ENCODE data around the gene MFRP. TPM values are rescaled to one million over a fixed set of nuclear protein-coding genes. Genes with fewer than 3 reads are reported as not detected.

The MFRP gene
- total and polyA plus RNA-seq, 10 of the 15 experiments (the other 5 are each of a cell fraction or from before 2014, with no cell fraction given): not detected

DNA sequence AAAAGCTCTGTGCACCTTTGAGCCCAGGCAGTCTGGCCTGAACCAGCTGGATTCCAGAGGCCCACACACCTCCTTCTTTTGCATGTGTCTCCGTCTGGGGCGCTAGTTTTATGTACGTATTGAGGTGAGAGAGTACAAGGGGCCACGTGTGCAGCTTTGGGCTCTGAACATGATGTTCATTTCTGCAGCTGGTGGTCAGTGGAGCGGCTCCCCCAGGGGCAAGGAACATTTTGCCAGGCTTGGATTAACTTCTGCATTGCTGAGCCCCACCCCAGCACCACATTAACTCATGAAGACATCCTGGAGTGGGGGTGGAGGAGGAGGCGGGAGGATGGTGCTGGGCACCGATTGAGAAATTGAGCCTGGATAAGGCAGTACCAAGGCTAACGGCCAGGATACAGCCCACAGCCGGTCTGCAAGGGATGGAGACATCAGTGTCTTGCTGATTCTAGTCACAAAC lies 21.2 kb upstream of the MFRP start:
- Histone ChIP-seq H3K4me2 (ENCODE audit: control insufficient read depth, insufficient read depth) (no peak overlapping the region), H3K4me3 (no peak overlapping the region)

More for the DNA sequence above, 21.2 kb upstream of the MFRP start:
- FAIRE-seq (no peak), DNase-seq (ENCODE audit: low read depth, low spot score) (no peak), ATAC-seq (no peak)
- POLR2A ChIA-PET: interaction anchor here (1.5 kb wide), 1 partner anchor 9 kb away, joined by 5 read pairs; no protein-coding TSS in a partner anchor
- no peaks in the 10 kb centered on the region for H4K20me1 ChIP-seq (ENCODE audit: control insufficient read depth, insufficient read depth)
- SMC1A ChIA-PET (ENCODE audit: uncharacterized antibody, unreplicated experiment): interaction anchor here (1.5 kb wide), 2 partner anchors 9 to 12 kb away, joined by 3 to 5 read pairs; no protein-coding TSS in a partner anchor
- no peak for TF ChIP-seq CBX5 (IDR thresholded peaks at IDR 0.05; ENCODE audit: low read depth)
- TF ChIP-seq CBX3 (IDR thresholded peaks at IDR 0.05; ENCODE audit: borderline replicate concordance, low read depth): no peak
- TF ChIP-seq SIX5 (IDR thresholded peaks at IDR 0.05; ENCODE audit: low read depth, low read length, severe bottlenecking): no peak
- TF ChIP-seq JUNB (IDR thresholded peaks at IDR 0.05): no peak
- TF ChIP-seq MYB (IDR thresholded peaks at IDR 0.05; ENCODE audit: borderline replicate concordance, low read depth, low read length): no peak
- TF ChIP-seq POLR2AphosphoS5 (IDR thresholded peaks at IDR 0.05; ENCODE audit: low read length): no peak
- TF ChIP-seq NFIC (IDR thresholded peaks at IDR 0.05; ENCODE audit: low read depth, low read length): no peak
- no peak for TF ChIP-seq ASH2L (IDR thresholded peaks at IDR 0.05; ENCODE audit: borderline replicate concordance, low read depth)
- no peak for TF ChIP-seq CEBPB (IDR thresholded peaks at IDR 0.05; ENCODE audit: borderline replicate concordance in 1 of 2, low read depth in 2 of 2, low read length in 2 of 2)
- no peak for TF ChIP-seq POLR2A (IDR thresholded peaks at IDR 0.05; ENCODE audit: low read depth, low read length)
- no peak for TF ChIP-seq RAD21 (IDR thresholded peaks at IDR 0.05; ENCODE audit: insufficient read depth, low read depth, low read length)
- TF ChIP-seq, protein P1, sequence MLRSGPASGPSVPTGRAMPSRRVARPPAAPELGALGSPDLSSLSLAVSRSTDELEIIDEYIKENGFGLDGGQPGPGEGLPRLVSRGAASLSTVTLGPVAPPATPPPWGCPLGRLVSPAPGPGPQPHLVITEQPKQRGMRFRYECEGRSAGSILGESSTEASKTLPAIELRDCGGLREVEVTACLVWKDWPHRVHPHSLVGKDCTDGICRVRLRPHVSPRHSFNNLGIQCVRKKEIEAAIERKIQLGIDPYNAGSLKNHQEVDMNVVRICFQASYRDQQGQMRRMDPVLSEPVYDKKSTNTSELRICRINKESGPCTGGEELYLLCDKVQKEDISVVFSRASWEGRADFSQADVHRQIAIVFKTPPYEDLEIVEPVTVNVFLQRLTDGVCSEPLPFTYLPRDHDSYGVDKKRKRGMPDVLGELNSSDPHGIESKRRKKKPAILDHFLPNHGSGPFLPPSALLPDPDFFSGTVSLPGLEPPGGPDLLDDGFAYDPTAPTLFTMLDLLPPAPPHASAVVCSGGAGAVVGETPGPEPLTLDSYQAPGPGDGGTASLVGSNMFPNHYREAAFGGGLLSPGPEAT (IDR thresholded peaks at IDR 0.05; ENCODE audit: low read depth): no peak
- TF ChIP-seq, protein P2, sequence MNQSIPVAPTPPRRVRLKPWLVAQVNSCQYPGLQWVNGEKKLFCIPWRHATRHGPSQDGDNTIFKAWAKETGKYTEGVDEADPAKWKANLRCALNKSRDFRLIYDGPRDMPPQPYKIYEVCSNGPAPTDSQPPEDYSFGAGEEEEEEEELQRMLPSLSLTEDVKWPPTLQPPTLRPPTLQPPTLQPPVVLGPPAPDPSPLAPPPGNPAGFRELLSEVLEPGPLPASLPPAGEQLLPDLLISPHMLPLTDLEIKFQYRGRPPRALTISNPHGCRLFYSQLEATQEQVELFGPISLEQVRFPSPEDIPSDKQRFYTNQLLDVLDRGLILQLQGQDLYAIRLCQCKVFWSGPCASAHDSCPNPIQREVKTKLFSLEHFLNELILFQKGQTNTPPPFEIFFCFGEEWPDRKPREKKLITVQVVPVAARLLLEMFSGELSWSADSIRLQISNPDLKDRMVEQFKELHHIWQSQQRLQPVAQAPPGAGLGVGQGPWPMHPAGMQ (IDR thresholded peaks at IDR 0.05; ENCODE audit: borderline replicate concordance): no peak
- no peak for TF ChIP-seq SPI1 (IDR thresholded peaks at IDR 0.05; ENCODE audit: borderline replicate concordance, insufficient read depth, low read depth, low read length)
- no peak for TF ChIP-seq CHD2 (IDR thresholded peaks at IDR 0.05; ENCODE audit: borderline replicate concordance, low read depth, low read length)
- intact Hi-C loops (cut with micrococcal nuclease; ENCODE audit: unreplicated experiment): no loop called here
- H3K9me3 ChIP-seq (replicated peaks; ENCODE audit: control insufficient read depth, insufficient read depth, low read length): no peaks in the 10 kb centered on the region
- CTCF ChIA-PET: interaction anchor here (1.1 to 17.9 kb wide), 4 partner anchors 11 to 107 kb away, joined by 3 to 183 read pairs (median 3); no protein-coding TSS in a partner anchor
- no peaks in the 10 kb centered on the region for H3K79me2 ChIP-seq (ENCODE audit: control insufficient read depth, insufficient read depth, low read length)
- RAD21 ChIA-PET (ENCODE audit: unreplicated experiment): interaction anchor here (1.3 to 2.0 kb wide), 2 partner anchors 9 to 12 kb away, joined by 6 to 10 read pairs; no protein-coding TSS in a partner anchor
- BruUV-seq (replicated peaks): no TSS peak
- no peak overlapping the region for H3K27ac ChIP-seq (ENCODE audit: control insufficient read depth, insufficient read depth)
- H3K4me1 ChIP-seq (ENCODE audit: control insufficient read depth, insufficient read depth, low read length): no peaks in the 10 kb centered on the region
- H3K9ac ChIP-seq (ENCODE audit: control insufficient read depth, insufficient read depth, low read length): no peak overlapping the region
- H3K27me3 ChIP-seq (replicated peaks in 1 of 2; ENCODE audit: control insufficient read depth in 2 of 2, insufficient read depth in 2 of 2, low read length in 1 of 2): peaks cover 4 to 9% of the 10 kb centered on the region in 2 experiments; a peak in 3 of 4 replicates
- no peak overlapping the region for H2AFZ ChIP-seq (ENCODE audit: control insufficient read depth, low read depth, low read length)
- in situ Hi-C loops (cut with MboI): no loop called here
- WGBS (ENCODE audit: insufficient coverage, insufficient replicate concordance, low lambda C conversion rate, missing lambda C conversion rate): 32% methylated on average over 9 of the region's 9 CpGs
- H3K36me3 ChIP-seq (ENCODE audit: control insufficient read depth in 2 of 2, insufficient read depth in 2 of 2, low read length in 1 of 2): no peaks in the 10 kb centered on the region
